Measurements from ENCODE around the gene CDK14.

CDK14 gene

GRCh38 chr7:91228327-91228726 is 632.2 kb downstream of the CDK14 start:
- Histone ChIP-seq H3K27ac (ENCODE audit: low read length) (no peak overlapping the region), H3F3A (ENCODE audit: insufficient read depth, low read length) (no peaks in the 10 kb centered on the region), H3K27me3 (replicated peaks; ENCODE audit: insufficient read depth, low read length) (no peaks in the 10 kb centered on the region), H3K4me3 (ENCODE audit: low read length) (no peak overlapping the region), H3K9me3 (replicated peaks; ENCODE audit: insufficient read depth, low read length) (no peaks in the 10 kb centered on the region), H2AFZ (ENCODE audit: low read length) (no peak overlapping the region), H3K9me2 (replicated peaks; ENCODE audit: insufficient read depth, low read length) (no peaks in the 10 kb centered on the region), H4K20me1 (ENCODE audit: insufficient read depth, low read length) (no peaks in the 10 kb centered on the region), H3K4me1 (ENCODE audit: low read length) (no peaks in the 10 kb centered on the region), H3K9ac (ENCODE audit: low read length) (no peak overlapping the region), H3K36me3 (replicated peaks; ENCODE audit: insufficient read depth, low read length) (no peaks in the 10 kb centered on the region), H3K4me2 (ENCODE audit: low read depth, low read length) (no peak overlapping the region), H3K79me2 (ENCODE audit: low read length) (no peaks in the 10 kb centered on the region)
- no peak for TF ChIP-seq CTCF (IDR thresholded peaks at IDR 0.05; ENCODE audit: low read length)
- no peak for TF ChIP-seq EZH2phosphoT487 (IDR thresholded peaks at IDR 0.05; ENCODE audit: low read length)
- no peak for TF ChIP-seq EZH2 (optimal IDR thresholded peaks at IDR 0.05; ENCODE audit: low read depth, low read length)
- no peak for DNase-seq

GRCh38 chr7:91228927-91229558 is 632.9 kb downstream of the CDK14 start:
- no peak for DNase-seq
- H3K27ac ChIP-seq (ENCODE audit: low read length), result no peak overlapping the region
- no peaks in the 10 kb centered on the region for H3K79me2 ChIP-seq (ENCODE audit: low read length)
- H3K9ac ChIP-seq (ENCODE audit: low read length), result no peak overlapping the region
- no peaks in the 10 kb centered on the region for H3F3A ChIP-seq (ENCODE audit: insufficient read depth, low read length)
- no peaks in the 10 kb centered on the region for H4K20me1 ChIP-seq (ENCODE audit: insufficient read depth, low read length)
- H3K9me3 ChIP-seq (replicated peaks; ENCODE audit: insufficient read depth, low read length), result no peaks in the 10 kb centered on the region
- H3K9me2 ChIP-seq (replicated peaks; ENCODE audit: insufficient read depth, low read length), result no peaks in the 10 kb centered on the region
- H2AFZ ChIP-seq (ENCODE audit: low read length), result no peak overlapping the region
- TF ChIP-seq EZH2phosphoT487 (IDR thresholded peaks at IDR 0.05; ENCODE audit: low read length) (no peak), EZH2 (optimal IDR thresholded peaks at IDR 0.05; ENCODE audit: low read depth, low read length) (no peak), CTCF (IDR thresholded peaks at IDR 0.05; ENCODE audit: low read length) (no peak)
- H3K4me2 ChIP-seq (ENCODE audit: low read depth, low read length), result no peak overlapping the region
- no peaks in the 10 kb centered on the region for H3K36me3 ChIP-seq (replicated peaks; ENCODE audit: insufficient read depth, low read length)
- no peak overlapping the region for H3K4me3 ChIP-seq (ENCODE audit: low read length)
- H3K4me1 ChIP-seq (ENCODE audit: low read length), result no peaks in the 10 kb centered on the region
- no peaks in the 10 kb centered on the region for H3K27me3 ChIP-seq (replicated peaks; ENCODE audit: insufficient read depth, low read length)

- Histone ChIP-seq H3K9ac (ENCODE audit: low read length) (no peak overlapping the region), H3K4me3 (ENCODE audit: low read length) (no peak overlapping the region), H3K4me2 (ENCODE audit: low read depth, low read length) (no peak overlapping the region), H3K79me2 (ENCODE audit: low read length) (no peaks in the 10 kb centered on the region), H3K27me3 (replicated peaks; ENCODE audit: insufficient read depth, low read length) (no peaks in the 10 kb centered on the region), H4K20me1 (ENCODE audit: insufficient read depth, low read length) (no peaks in the 10 kb centered on the region), H3F3A (ENCODE audit: insufficient read depth, low read length) (no peaks in the 10 kb centered on the region), H3K27ac (ENCODE audit: low read length) (no peak overlapping the region), H3K9me3 (replicated peaks; ENCODE audit: insufficient read depth, low read length) (no peaks in the 10 kb centered on the region), H3K36me3 (replicated peaks; ENCODE audit: insufficient read depth, low read length) (no peaks in the 10 kb centered on the region), H3K4me1 (ENCODE audit: low read length) (no peaks in the 10 kb centered on the region), H3K9me2 (replicated peaks; ENCODE audit: insufficient read depth, low read length) (no peaks in the 10 kb centered on the region), H2AFZ (ENCODE audit: low read length) (no peak overlapping the region)
- no peak for DNase-seq
- no peak for TF ChIP-seq EZH2phosphoT487 (IDR thresholded peaks at IDR 0.05; ENCODE audit: low read length)
- TF ChIP-seq CTCF (IDR thresholded peaks at IDR 0.05; ENCODE audit: low read length), result no peak
- TF ChIP-seq EZH2 (optimal IDR thresholded peaks at IDR 0.05; ENCODE audit: low read depth, low read length), result no peak
Observed at GRCh38 chr7:91230100-91230499, 634.0 kb downstream of the CDK14 start.
